Measurements from ENCODE around the gene ZFPL1.

GRCh38 chr11:65115361-65116082 lies 31.5 kb downstream of the ZFPL1 start:
- TF ChIP-seq, protein P1, sequence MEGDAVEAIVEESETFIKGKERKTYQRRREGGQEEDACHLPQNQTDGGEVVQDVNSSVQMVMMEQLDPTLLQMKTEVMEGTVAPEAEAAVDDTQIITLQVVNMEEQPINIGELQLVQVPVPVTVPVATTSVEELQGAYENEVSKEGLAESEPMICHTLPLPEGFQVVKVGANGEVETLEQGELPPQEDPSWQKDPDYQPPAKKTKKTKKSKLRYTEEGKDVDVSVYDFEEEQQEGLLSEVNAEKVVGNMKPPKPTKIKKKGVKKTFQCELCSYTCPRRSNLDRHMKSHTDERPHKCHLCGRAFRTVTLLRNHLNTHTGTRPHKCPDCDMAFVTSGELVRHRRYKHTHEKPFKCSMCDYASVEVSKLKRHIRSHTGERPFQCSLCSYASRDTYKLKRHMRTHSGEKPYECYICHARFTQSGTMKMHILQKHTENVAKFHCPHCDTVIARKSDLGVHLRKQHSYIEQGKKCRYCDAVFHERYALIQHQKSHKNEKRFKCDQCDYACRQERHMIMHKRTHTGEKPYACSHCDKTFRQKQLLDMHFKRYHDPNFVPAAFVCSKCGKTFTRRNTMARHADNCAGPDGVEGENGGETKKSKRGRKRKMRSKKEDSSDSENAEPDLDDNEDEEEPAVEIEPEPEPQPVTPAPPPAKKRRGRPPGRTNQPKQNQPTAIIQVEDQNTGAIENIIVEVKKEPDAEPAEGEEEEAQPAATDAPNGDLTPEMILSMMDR (IDR thresholded peaks at IDR 0.05; ENCODE audit: insufficient read depth, low read length, poor library complexity, severe bottlenecking): no peak
- TF ChIP-seq EZH2phosphoT487 (conservative IDR thresholded peaks at IDR 0.05; ENCODE audit: low read length): no peak
